CD8-positive, alpha-beta memory T cell (primary cell): Measurements from ENCODE around the gene MGAT3. TPM values are rescaled to one million over a fixed set of nuclear protein-coding genes. Genes with fewer than 3 reads are reported as not detected.

Source experiments
- CTCF ChIA-PET: fragments of 350-600 bp; sonication (Branson Sonifier 250); formaldehyde crosslinking; loops from one replicate; lab custom pipeline; 2021; ENCODE audit warnings: antibody characterized with exemption; lab: Charles Lee
- POLR2A ChIA-PET: fragments of 350-600 bp; sonication (Branson Sonifier 250); formaldehyde crosslinking; loops from one replicate; lab custom pipeline; 2021; ENCODE audit warnings: antibody characterized with exemption; lab: Charles Lee
- DNase-seq, 5 donors: peaks; one replicate each; pipeline versions ENCODE4 v3.0.0 to v3.0.0-alpha.2; 2020 to 2022; ENCODE audit warnings: mixed read lengths in 1 of 5
- H3K27ac ChIP-seq: one replicate; pipeline ENCODE4 v1.7.0; 2013; ENCODE audit warnings: low read depth, mild to moderate bottlenecking, low read length, moderate library complexity
- H3K27me3 ChIP-seq: 2 replicates; pipeline ENCODE4 v1.7.0; 2013; ENCODE audit warnings: low read length, mild to moderate bottlenecking; ENCODE audit not compliant: insufficient read depth, poor library complexity, severe bottlenecking
- H3K36me3 ChIP-seq: 2 replicates; pipeline ENCODE4 v1.7.0; 2013; ENCODE audit warnings: mild to moderate bottlenecking, low read length, moderate library complexity; ENCODE audit not compliant: insufficient read depth
- H3K4me1 ChIP-seq: 2 replicates; pipeline ENCODE4 v1.7.0; 2013; ENCODE audit warnings: mild to moderate bottlenecking, low read length, moderate library complexity; ENCODE audit not compliant: insufficient read depth
- H3K4me3 ChIP-seq: 2 replicates; pipeline ENCODE4 v1.7.0; 2013; ENCODE audit warnings: mild to moderate bottlenecking, low read length
- H3K9me3 ChIP-seq: 2 replicates; pipeline ENCODE4 v1.7.0; 2013; ENCODE audit warnings: mild to moderate bottlenecking, low read length
- H3K27ac Mint-ChIP-seq, 8 donors: one replicate each; pipeline ENCODE4 v1.8.0; 2020 to 2021; ENCODE audit warnings: mixed read lengths in 8 of 8, mild to moderate bottlenecking in 6 of 8, inconsistent platforms in 3 of 8, moderate library complexity in 3 of 8
- H3K27me3 Mint-ChIP-seq, 2 donors: one replicate each; pipeline ENCODE4 v1.8.0; 2020 to 2021; ENCODE audit warnings: mixed read lengths in 2 of 2, mild to moderate bottlenecking in 1 of 2, moderate library complexity in 1 of 2
- H3K36me3 Mint-ChIP-seq, 3 donors: one replicate each; pipeline ENCODE4 v1.8.0; 2020 to 2021; ENCODE audit warnings: mixed read lengths in 3 of 3, inconsistent platforms in 1 of 3, mild to moderate bottlenecking in 1 of 3
- H3K4me1 Mint-ChIP-seq, 3 donors: one replicate each; pipeline ENCODE4 v1.8.0; 2020 to 2021; ENCODE audit warnings: mixed read lengths in 3 of 3, inconsistent platforms in 1 of 3, mild to moderate bottlenecking in 1 of 3
- H3K4me3 Mint-ChIP-seq, 7 donors: one replicate each; pipeline ENCODE4 v1.8.0; 2020 to 2021; ENCODE audit warnings: mixed read lengths in 7 of 7, mild to moderate bottlenecking in 6 of 7, moderate library complexity in 4 of 7, inconsistent platforms in 2 of 7
- H3K9me3 Mint-ChIP-seq, 5 donors: one replicate each; pipeline ENCODE4 v1.8.0; 2020 to 2022; ENCODE audit warnings: mixed read lengths in 5 of 5, mild to moderate bottlenecking in 3 of 5, moderate library complexity in 2 of 5, inconsistent platforms in 1 of 5
- polyA plus RNA-seq: library from polyadenylated mRNA; unstranded; fragments of 300-500 nt; fragmentation: Illumina TruSeq; gene quantifications from one replicate; pipeline ENCODE4 v1.2.3, GENCODE V29; 2021
- total RNA-seq, 2 experiments: library from RNA; stranded (reverse); gene quantifications; one replicate each; pipeline ENCODE4 v1.2.3, GENCODE V29; 2021

Gene MGAT3
- total and polyA plus RNA-seq, 3 experiments from 2014 or later, result 0.03 to 0.37 (median 0.27) TPM

GRCh38 chr22:39454385-39454871 lies 2.4 kb upstream of the MGAT3 start:
- no peak overlapping the region for H3K27ac Mint-ChIP-seq
- CTCF ChIA-PET, result interaction anchor here (2.4 kb wide), 1 partner anchor 17 kb away, joined by 7 read pairs; no protein-coding TSS in a partner anchor

GRCh38 chr22:39457198-39457555 lies 365 bp downstream of the MGAT3 start:
- ChIA-PET POLR2A (no interaction called here), CTCF (no interaction called here)
- Histone ChIP-seq H3K4me1 (peaks cover 14% of the 10 kb centered on the region), H3K4me3 (no peak overlapping the region), H3K36me3 (no peaks in the 10 kb centered on the region), H3K27me3 (peaks cover 10% of the 10 kb centered on the region), H3K9me3 (no peaks in the 10 kb centered on the region), H3K27ac (no peak overlapping the region)
- DNase-seq, result no peak
- Mint-ChIP-seq H3K36me3 (peaks cover 0 to 3% (median 0%) of the 10 kb centered on the region in 3 donors), H3K4me1 (peaks cover 12 to 22% (median 17%) of the 10 kb centered on the region in 3 donors), H3K27me3 (peaks cover 34 to 51% of the 10 kb centered on the region in 2 donors), H3K4me3 (no peak overlapping the region), H3K27ac (no peak overlapping the region), H3K9me3 (peaks cover 0 to 4% (median 2%) of the 10 kb centered on the region in 5 donors)

More at GRCh38 chr22:39454385-39454871, 2.4 kb upstream of the MGAT3 start:
- H3K27me3 ChIP-seq, result peaks cover 10% of the 10 kb centered on the region
- H3K4me3 Mint-ChIP-seq, result peak overlapping the region in 3 of 7 donors; percentile 28 to 82 (median 32)
- H3K36me3 ChIP-seq, result no peaks in the 10 kb centered on the region
- H3K4me1 ChIP-seq, result peaks cover 19% of the 10 kb centered on the region
- peaks cover 0 to 3% (median 0%) of the 10 kb centered on the region in 3 donors for H3K36me3 Mint-ChIP-seq
- no peaks in the 10 kb centered on the region for H3K9me3 ChIP-seq
- POLR2A ChIA-PET, result interaction anchor here (0.6 kb wide), 1 partner anchor 719 kb away, joined by 3 read pairs; no protein-coding TSS in a partner anchor
- H3K27ac ChIP-seq, result no peak overlapping the region
- H3K27me3 Mint-ChIP-seq, result peaks cover 22 to 37% of the 10 kb centered on the region in 2 donors
- peaks cover 12 to 26% (median 17%) of the 10 kb centered on the region in 3 donors for H3K4me1 Mint-ChIP-seq
- peaks cover 0 to 4% (median 2%) of the 10 kb centered on the region in 5 donors for H3K9me3 Mint-ChIP-seq
- DNase-seq, result no peak
- no peak overlapping the region for H3K4me3 ChIP-seq

GRCh38 chr22:39457556-39458443 lies 988 bp downstream of the MGAT3 start:
- Histone ChIP-seq H3K4me1 (peaks cover 14% of the 10 kb centered on the region), H3K27me3 (peaks cover 10% of the 10 kb centered on the region), H3K4me3 (no peak overlapping the region), H3K36me3 (no peaks in the 10 kb centered on the region), H3K9me3 (no peaks in the 10 kb centered on the region), H3K27ac (peak overlapping the region; percentile 54)
- Mint-ChIP-seq H3K9me3 (peaks cover 0 to 4% (median 2%) of the 10 kb centered on the region in 5 donors), H3K27me3 (peaks cover 34 to 53% of the 10 kb centered on the region in 2 donors), H3K36me3 (peaks cover 0 to 3% (median 0%) of the 10 kb centered on the region in 3 donors), H3K4me3 (peak overlapping the region in 6 of 7 donors; percentile 38 to 74 (median 56)), H3K27ac (no peak overlapping the region), H3K4me1 (peaks cover 12 to 22% (median 17%) of the 10 kb centered on the region in 3 donors)
- CTCF ChIA-PET, result no interaction called here
- POLR2A ChIA-PET, result no interaction called here
- peak in 1 of 5 donors; percentile 12 for DNase-seq

- Histone ChIP-seq H3K36me3 (no peaks in the 10 kb centered on the region), H3K27me3 (peaks cover 10% of the 10 kb centered on the region), H3K4me1 (peaks cover 14% of the 10 kb centered on the region), H3K9me3 (no peaks in the 10 kb centered on the region), H3K27ac (peak overlapping the region; percentile 54), H3K4me3 (no peak overlapping the region)
- CTCF ChIA-PET, result no interaction called here
- DNase-seq, result no peak
- POLR2A ChIA-PET, result no interaction called here
- Mint-ChIP-seq H3K9me3 (peaks cover 0 to 4% (median 2%) of the 10 kb centered on the region in 5 donors), H3K27ac (peak overlapping the region in 2 of 8 donors; percentile 38 to 86), H3K27me3 (peaks cover 34 to 53% of the 10 kb centered on the region in 2 donors), H3K4me3 (peak overlapping the region in 5 of 7 donors; percentile 38 to 72 (median 54)), H3K36me3 (peaks cover 0 to 3% (median 0%) of the 10 kb centered on the region in 3 donors), H3K4me1 (peaks cover 12 to 22% (median 17%) of the 10 kb centered on the region in 3 donors)
Measured at GRCh38 chr22:39458444-39459083, 1.8 kb downstream of the MGAT3 start.

- ChIA-PET CTCF (no interaction called here), POLR2A (no interaction called here)
- H3K27ac ChIP-seq, result no peak overlapping the region
- no peak overlapping the region for H3K4me3 ChIP-seq
- Mint-ChIP-seq H3K4me3 (peak overlapping the region in 1 of 7 donors; percentile 11), H3K9me3 (peaks cover 0 to 4% (median 2%) of the 10 kb centered on the region in 5 donors), H3K27me3 (peaks cover 34 to 45% of the 10 kb centered on the region in 2 donors), H3K36me3 (peaks cover 0 to 3% (median 0%) of the 10 kb centered on the region in 3 donors), H3K4me1 (peaks cover 12 to 22% (median 15%) of the 10 kb centered on the region in 3 donors), H3K27ac (no peak overlapping the region)
- DNase-seq, result no peak
- no peaks in the 10 kb centered on the region for H3K36me3 ChIP-seq
- H3K27me3 ChIP-seq, result peaks cover 10% of the 10 kb centered on the region
- no peaks in the 10 kb centered on the region for H3K9me3 ChIP-seq
- H3K4me1 ChIP-seq, result peaks cover 14% of the 10 kb centered on the region
Measured at GRCh38 chr22:39459681-39460080, 2.9 kb downstream of the MGAT3 start.

- no peak overlapping the region for H3K4me3 Mint-ChIP-seq
- no peak overlapping the region for H3K27ac Mint-ChIP-seq
- CTCF ChIA-PET, result no interaction called here
- H3K9me3 Mint-ChIP-seq, result no peaks in the 10 kb centered on the region
- Histone ChIP-seq H3K9me3 (no peaks in the 10 kb centered on the region), H3K4me1 (peaks cover 8% of the 10 kb centered on the region), H3K36me3 (no peaks in the 10 kb centered on the region), H3K4me3 (no peak overlapping the region), H3K27me3 (peaks cover 10% of the 10 kb centered on the region), H3K27ac (no peak overlapping the region)
- H3K4me1 Mint-ChIP-seq, result peaks cover 0 to 9% (median 7%) of the 10 kb centered on the region in 3 donors
- H3K27me3 Mint-ChIP-seq, result peaks cover 20 to 27% of the 10 kb centered on the region in 2 donors
- POLR2A ChIA-PET, result no interaction called here
- DNase-seq, result no peak
- no peaks in the 10 kb centered on the region for H3K36me3 Mint-ChIP-seq
Measured at GRCh38 chr22:39462443-39463221, 5.8 kb downstream of the MGAT3 start.

GRCh38 chr22:39463277-39463676 lies 6.5 kb downstream of the MGAT3 start:
- Histone ChIP-seq H3K36me3 (no peaks in the 10 kb centered on the region), H3K4me1 (peaks cover 4% of the 10 kb centered on the region), H3K27ac (no peak overlapping the region), H3K9me3 (no peaks in the 10 kb centered on the region), H3K4me3 (no peak overlapping the region), H3K27me3 (peaks cover 5% of the 10 kb centered on the region)
- Mint-ChIP-seq H3K36me3 (no peaks in the 10 kb centered on the region), H3K27ac (peak overlapping the region in 1 of 8 donors; percentile 26), H3K9me3 (no peaks in the 10 kb centered on the region), H3K27me3 (peaks cover 19 to 23% of the 10 kb centered on the region in 2 donors), H3K4me3 (no peak overlapping the region), H3K4me1 (peaks cover 0 to 5% (median 3%) of the 10 kb centered on the region in 3 donors)
- ChIA-PET POLR2A (no interaction called here), CTCF (no interaction called here)
- no peak for DNase-seq
